ENCODE measurements around the gene ARHGEF18.
"Not testable (repeated sequence)": the region's sequence is repeated elsewhere in the genome, so short reads cannot be mapped to it uniquely, and the experiment has no call there.

Gene ARHGEF18

GRCh38 chr19:7346488-7346971 is 2.2 kb upstream of the ARHGEF18 start:
- no peak for DNase-seq (ENCODE audit: extremely low spot score, insufficient read length, low read depth)
- FAIRE-seq: no peak

GRCh38 chr19:7346997-7347396 is 1.7 kb upstream of the ARHGEF18 start:
- FAIRE-seq; DNase-seq (ENCODE audit: extremely low spot score, insufficient read length, low read depth): not testable (repeated sequence)

- DNase-seq (ENCODE audit: extremely low spot score, insufficient read length, low read depth): no peak
- no peak for FAIRE-seq
These were observed 474 bp downstream of the ARHGEF18 start for GRCh38 chr19:7349231-7349591.

GRCh38 chr19:7349961-7350711 is 1.4 kb downstream of the ARHGEF18 start:
- FAIRE-seq: peak; percentile 73
- DNase-seq (ENCODE audit: extremely low spot score, insufficient read length, low read depth): no peak

- no peak for FAIRE-seq
- DNase-seq (ENCODE audit: extremely low spot score, insufficient read length, low read depth): no peak
These were observed 3.1 kb downstream of the ARHGEF18 start for GRCh38 chr19:7351861-7352260.

GRCh38 chr19:7355151-7355820 is 6.5 kb downstream of the ARHGEF18 start:
- DNase-seq (ENCODE audit: extremely low spot score, insufficient read length, low read depth) (no peak), FAIRE-seq (no peak)

GRCh38 chr19:7355871-7356270 is 7.1 kb downstream of the ARHGEF18 start:
- DNase-seq (ENCODE audit: extremely low spot score, insufficient read length, low read depth): no peak
- FAIRE-seq: no peak

GRCh38 chr19:7356899-7357627 is 8.3 kb downstream of the ARHGEF18 start:
- DNase-seq (ENCODE audit: extremely low spot score, insufficient read length, low read depth) (no peak), FAIRE-seq (no peak)

- no peak for FAIRE-seq
These were observed 9.4 kb downstream of the ARHGEF18 start for GRCh38 chr19:7358102-7358597.

GRCh38 chr19:7360393-7360984 is 11.8 kb downstream of the ARHGEF18 start:
- no peak for FAIRE-seq

More at GRCh38 chr19:7358102-7358597, 9.4 kb downstream of the ARHGEF18 start:
- no peak for DNase-seq (ENCODE audit: extremely low spot score, insufficient read length, low read depth)

GRCh38 chr19:7363225-7363624 is 14.5 kb downstream of the ARHGEF18 start:
- no peak for FAIRE-seq

More at GRCh38 chr19:7360393-7360984, 11.8 kb downstream of the ARHGEF18 start:
- DNase-seq (ENCODE audit: extremely low spot score, insufficient read length, low read depth): no peak

GRCh38 chr19:7366701-7367420 is 18.1 kb downstream of the ARHGEF18 start:
- FAIRE-seq: peak; percentile 83
- DNase-seq (ENCODE audit: extremely low spot score, insufficient read length, low read depth): no peak

More at GRCh38 chr19:7363225-7363624, 14.5 kb downstream of the ARHGEF18 start:
- DNase-seq (ENCODE audit: extremely low spot score, insufficient read length, low read depth): no peak

- DNase-seq (ENCODE audit: extremely low spot score, insufficient read length, low read depth): no peak
- FAIRE-seq: no peak
These were observed 19.7 kb downstream of the ARHGEF18 start for GRCh38 chr19:7368456-7368855.

- FAIRE-seq; DNase-seq (ENCODE audit: extremely low spot score, insufficient read length, low read depth): not testable (repeated sequence)
These were observed 20.1 kb downstream of the ARHGEF18 start for GRCh38 chr19:7368866-7369265.

- DNase-seq (ENCODE audit: extremely low spot score, insufficient read length, low read depth) (no peak), FAIRE-seq (no peak)
These were observed 21.8 kb downstream of the ARHGEF18 start for GRCh38 chr19:7370546-7370945.

GRCh38 chr19:7371001-7371400 is 22.3 kb downstream of the ARHGEF18 start:
- FAIRE-seq: no peak
- no peak for DNase-seq (ENCODE audit: extremely low spot score, insufficient read length, low read depth)

- DNase-seq (ENCODE audit: extremely low spot score, insufficient read length, low read depth) (no peak), FAIRE-seq (no peak)
These were observed 24.1 kb downstream of the ARHGEF18 start for GRCh38 chr19:7372810-7373209.

GRCh38 chr19:7373862-7374261 is 25.1 kb downstream of the ARHGEF18 start:
- no peak for FAIRE-seq

GRCh38 chr19:7376151-7376852 is 27.6 kb downstream of the ARHGEF18 start:
- FAIRE-seq (no peak), DNase-seq (ENCODE audit: extremely low spot score, insufficient read length, low read depth) (no peak)

More at GRCh38 chr19:7373862-7374261, 25.1 kb downstream of the ARHGEF18 start:
- DNase-seq (ENCODE audit: extremely low spot score, insufficient read length, low read depth): no peak

Measured in GM18507 (cell line).